ENCODE measurements around the gene TRPV4.

DNA sequence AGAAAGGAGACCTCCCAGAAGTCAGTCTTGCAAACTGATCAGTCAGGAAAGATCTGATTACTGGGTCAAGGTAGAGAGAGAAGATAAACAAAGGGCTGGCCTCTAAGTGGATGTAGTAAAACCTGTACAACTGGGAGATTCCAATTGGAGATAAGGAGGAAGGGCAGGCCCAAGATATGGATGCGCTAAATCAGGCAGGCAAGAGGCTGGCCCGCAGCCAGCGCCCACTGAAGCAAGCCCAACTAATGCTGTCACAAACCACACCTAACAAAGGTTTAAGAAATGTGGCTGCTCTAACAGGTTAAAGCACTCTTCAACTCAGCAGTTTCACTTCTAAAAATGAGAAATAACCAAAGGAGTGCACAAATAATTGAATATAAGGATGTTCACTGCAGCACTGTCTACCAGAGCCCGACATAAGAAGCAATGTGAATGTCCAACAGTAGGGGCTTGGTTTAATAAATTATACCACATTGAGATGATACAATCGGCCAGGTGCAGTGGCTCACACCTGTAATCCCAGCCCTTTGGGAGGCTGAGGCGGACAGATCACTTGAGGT lies 42.5 kb upstream of the TRPV4 start:
- no peak for TF ChIP-seq POLR2AphosphoS5 (IDR thresholded peaks at IDR 0.05; ENCODE audit: insufficient read depth, low read depth, low read length)
- TF ChIP-seq FOS (IDR thresholded peaks at IDR 0.05; ENCODE audit: borderline replicate concordance, insufficient read depth, low read length): no peak
- TF ChIP-seq, protein P1, sequence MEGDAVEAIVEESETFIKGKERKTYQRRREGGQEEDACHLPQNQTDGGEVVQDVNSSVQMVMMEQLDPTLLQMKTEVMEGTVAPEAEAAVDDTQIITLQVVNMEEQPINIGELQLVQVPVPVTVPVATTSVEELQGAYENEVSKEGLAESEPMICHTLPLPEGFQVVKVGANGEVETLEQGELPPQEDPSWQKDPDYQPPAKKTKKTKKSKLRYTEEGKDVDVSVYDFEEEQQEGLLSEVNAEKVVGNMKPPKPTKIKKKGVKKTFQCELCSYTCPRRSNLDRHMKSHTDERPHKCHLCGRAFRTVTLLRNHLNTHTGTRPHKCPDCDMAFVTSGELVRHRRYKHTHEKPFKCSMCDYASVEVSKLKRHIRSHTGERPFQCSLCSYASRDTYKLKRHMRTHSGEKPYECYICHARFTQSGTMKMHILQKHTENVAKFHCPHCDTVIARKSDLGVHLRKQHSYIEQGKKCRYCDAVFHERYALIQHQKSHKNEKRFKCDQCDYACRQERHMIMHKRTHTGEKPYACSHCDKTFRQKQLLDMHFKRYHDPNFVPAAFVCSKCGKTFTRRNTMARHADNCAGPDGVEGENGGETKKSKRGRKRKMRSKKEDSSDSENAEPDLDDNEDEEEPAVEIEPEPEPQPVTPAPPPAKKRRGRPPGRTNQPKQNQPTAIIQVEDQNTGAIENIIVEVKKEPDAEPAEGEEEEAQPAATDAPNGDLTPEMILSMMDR (IDR thresholded peaks at IDR 0.05; ENCODE audit: extremely low read depth in 1 of 2, insufficient read depth in 1 of 2, low read depth in 1 of 2, low read length in 2 of 2): no peak
- no peak for TF ChIP-seq EZH2 (IDR thresholded peaks at IDR 0.05; ENCODE audit: borderline replicate concordance, low read depth, low read length, severe bottlenecking)
- no peak for TF ChIP-seq POLR2A (IDR thresholded peaks at IDR 0.05; ENCODE audit: low read depth, low read length)
- no peak for TF ChIP-seq JUN (IDR thresholded peaks at IDR 0.05; ENCODE audit: borderline replicate concordance, insufficient read depth, insufficient read length, low read depth)
- TF ChIP-seq, protein P2, sequence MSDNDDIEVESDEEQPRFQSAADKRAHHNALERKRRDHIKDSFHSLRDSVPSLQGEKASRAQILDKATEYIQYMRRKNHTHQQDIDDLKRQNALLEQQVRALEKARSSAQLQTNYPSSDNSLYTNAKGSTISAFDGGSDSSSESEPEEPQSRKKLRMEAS (IDR thresholded peaks at IDR 0.05; ENCODE audit: insufficient read depth, insufficient read length): no peak
- TF ChIP-seq GATA2 (IDR thresholded peaks at IDR 0.05; ENCODE audit: insufficient read depth, insufficient read length, low read depth, low read length): no peak

All from endothelial cell of umbilical vein (primary cell).